ENCODE results near the gene TNK1. TPM values are rescaled to one million over a fixed set of nuclear protein-coding genes. Genes with fewer than 3 reads are reported as not detected.

TNK1 gene
- total RNA-seq, 2 donors from 2014 or later = 11.0 to 11.7 TPM

- H3K4me1 Mint-ChIP-seq = peaks cover 16% of the 10 kb centered on the region
These were observed 26.8 kb downstream of the TNK1 start, which contains the start of gene NLGN2 for GRCh38 chr17:7407485-7408251. NLGN2 (plus strand) TSS chr17:7407845; CDS start chr17:7408256, 411 bp downstream.

DNA sequence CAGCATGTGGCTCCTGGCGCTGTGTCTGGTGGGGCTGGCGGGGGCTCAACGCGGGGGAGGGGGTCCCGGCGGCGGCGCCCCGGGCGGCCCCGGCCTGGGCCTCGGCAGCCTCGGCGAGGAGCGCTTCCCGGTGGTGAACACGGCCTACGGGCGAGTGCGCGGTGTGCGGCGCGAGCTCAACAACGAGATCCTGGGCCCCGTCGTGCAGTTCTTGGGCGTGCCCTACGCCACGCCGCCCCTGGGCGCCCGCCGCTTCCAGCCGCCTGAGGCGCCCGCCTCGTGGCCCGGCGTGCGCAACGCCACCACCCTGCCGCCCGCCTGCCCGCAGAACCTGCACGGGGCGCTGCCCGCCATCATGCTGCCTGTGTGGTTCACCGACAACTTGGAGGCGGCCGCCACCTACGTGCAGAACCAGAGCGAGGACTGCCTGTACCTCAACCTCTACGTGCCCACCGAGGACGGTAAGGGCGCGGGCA, 27.4 kb downstream of the TNK1 start:
- peaks cover 24% of the 10 kb centered on the region for H3K36me3 ChIP-seq (ENCODE audit: control insufficient read depth, insufficient read depth, low read length)
- peaks cover 10% of the 10 kb centered on the region for H3K4me1 Mint-ChIP-seq
- H3K27me3 Mint-ChIP-seq (ENCODE audit: insufficient read depth) = peaks cover 16% of the 10 kb centered on the region
- no peaks in the 10 kb centered on the region for H3K27me3 ChIP-seq (ENCODE audit: control insufficient read depth, insufficient read depth, low read length, poor library complexity, severe bottlenecking)
- H3K4me3 ChIP-seq (ENCODE audit: low read length) = no peak overlapping the region
- no peak overlapping the region for H3K27ac ChIP-seq (ENCODE audit: low read depth, low read length)
- peaks cover 27% of the 10 kb centered on the region for H3K36me3 Mint-ChIP-seq (ENCODE audit: low read depth)
- H3K27ac Mint-ChIP-seq = no peak overlapping the region
- H3K9ac ChIP-seq (ENCODE audit: extremely low read depth, low read length, poor library complexity, severe bottlenecking) = no peak overlapping the region
- H3K4me1 ChIP-seq (ENCODE audit: control insufficient read depth, insufficient read depth, low read length) = no peaks in the 10 kb centered on the region
- H3K4me3 Mint-ChIP-seq = peak overlapping the region; percentile 42
- DNase-seq = peak; percentile 70
- TF ChIP-seq, protein P1, sequence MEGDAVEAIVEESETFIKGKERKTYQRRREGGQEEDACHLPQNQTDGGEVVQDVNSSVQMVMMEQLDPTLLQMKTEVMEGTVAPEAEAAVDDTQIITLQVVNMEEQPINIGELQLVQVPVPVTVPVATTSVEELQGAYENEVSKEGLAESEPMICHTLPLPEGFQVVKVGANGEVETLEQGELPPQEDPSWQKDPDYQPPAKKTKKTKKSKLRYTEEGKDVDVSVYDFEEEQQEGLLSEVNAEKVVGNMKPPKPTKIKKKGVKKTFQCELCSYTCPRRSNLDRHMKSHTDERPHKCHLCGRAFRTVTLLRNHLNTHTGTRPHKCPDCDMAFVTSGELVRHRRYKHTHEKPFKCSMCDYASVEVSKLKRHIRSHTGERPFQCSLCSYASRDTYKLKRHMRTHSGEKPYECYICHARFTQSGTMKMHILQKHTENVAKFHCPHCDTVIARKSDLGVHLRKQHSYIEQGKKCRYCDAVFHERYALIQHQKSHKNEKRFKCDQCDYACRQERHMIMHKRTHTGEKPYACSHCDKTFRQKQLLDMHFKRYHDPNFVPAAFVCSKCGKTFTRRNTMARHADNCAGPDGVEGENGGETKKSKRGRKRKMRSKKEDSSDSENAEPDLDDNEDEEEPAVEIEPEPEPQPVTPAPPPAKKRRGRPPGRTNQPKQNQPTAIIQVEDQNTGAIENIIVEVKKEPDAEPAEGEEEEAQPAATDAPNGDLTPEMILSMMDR (conservative IDR thresholded peaks at IDR 0.05) = no peak
- no peaks in the 10 kb centered on the region for H3K9me3 ChIP-seq (ENCODE audit: control insufficient read depth, low read length)
- 89 to 96% methylated on average over 30 to 58 of the region's 58 CpGs for WGBS, 2 experiments (ENCODE audit: insufficient coverage in 1 of 2, insufficient read length in 1 of 2)
- H3K9me3 Mint-ChIP-seq = no peaks in the 10 kb centered on the region

More at GRCh38 chr17:7407485-7408251, 26.8 kb downstream of the TNK1 start, which contains the start of gene NLGN2:
- H3K4me3 ChIP-seq (ENCODE audit: low read length) = no peak within 1 kb of the TSS
- no peak for DNase-seq
- peaks cover 16% of the 10 kb centered on the region for H3K27me3 Mint-ChIP-seq (ENCODE audit: insufficient read depth)
- H3K9ac ChIP-seq (ENCODE audit: extremely low read depth, low read length, poor library complexity, severe bottlenecking) = no peak within 1 kb of the TSS
- no peaks in the 10 kb centered on the region for H3K4me1 ChIP-seq (ENCODE audit: control insufficient read depth, insufficient read depth, low read length)
- peak within 1 kb of the TSS; percentile 42 for H3K4me3 Mint-ChIP-seq
- 89 to 100% methylated on average over 1 to 7 of the region's 12 CpGs for WGBS, 2 experiments (ENCODE audit: insufficient coverage in 1 of 2, insufficient read length in 1 of 2)
- no peaks in the 10 kb centered on the region for H3K9me3 Mint-ChIP-seq
- peaks cover 24% of the 10 kb centered on the region for H3K36me3 ChIP-seq (ENCODE audit: control insufficient read depth, insufficient read depth, low read length)
- H3K27ac Mint-ChIP-seq = no peak within 1 kb of the TSS
- no peaks in the 10 kb centered on the region for H3K27me3 ChIP-seq (ENCODE audit: control insufficient read depth, insufficient read depth, low read length, poor library complexity, severe bottlenecking)
- H3K9me3 ChIP-seq (ENCODE audit: control insufficient read depth, low read length) = no peaks in the 10 kb centered on the region
- TF ChIP-seq, protein P1 (conservative IDR thresholded peaks at IDR 0.05) = no peak
- no peak within 1 kb of the TSS for H3K27ac ChIP-seq (ENCODE audit: low read depth, low read length)
- H3K36me3 Mint-ChIP-seq (ENCODE audit: low read depth) = peaks cover 27% of the 10 kb centered on the region

DNA sequence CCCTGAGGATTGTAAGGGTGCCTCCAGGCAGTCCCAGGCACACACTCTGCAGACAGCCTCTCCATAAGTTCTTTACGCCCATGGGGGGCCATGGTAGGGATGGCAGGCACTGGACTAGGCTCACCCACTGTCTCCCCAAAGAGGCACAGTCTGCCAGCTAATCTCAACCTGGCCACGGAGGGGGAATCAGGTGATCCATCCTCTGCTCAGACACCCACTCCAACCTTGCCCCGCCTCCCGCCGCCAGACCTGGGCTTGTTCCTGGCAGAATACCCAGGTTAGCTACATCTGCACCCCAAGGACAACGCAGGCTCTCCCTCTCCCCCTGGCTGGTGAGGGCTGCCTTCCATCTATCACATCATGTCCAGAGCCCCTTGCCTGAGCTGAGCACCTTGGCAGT, 28.0 kb downstream of the TNK1 start:
- H3K4me3 Mint-ChIP-seq = peak overlapping the region; percentile 29
- Histone ChIP-seq H3K27me3 (ENCODE audit: control insufficient read depth, insufficient read depth, low read length, poor library complexity, severe bottlenecking) (no peaks in the 10 kb centered on the region), H3K9ac (ENCODE audit: extremely low read depth, low read length, poor library complexity, severe bottlenecking) (no peak overlapping the region), H3K27ac (ENCODE audit: low read depth, low read length) (no peak overlapping the region), H3K9me3 (ENCODE audit: control insufficient read depth, low read length) (no peaks in the 10 kb centered on the region), H3K4me1 (ENCODE audit: control insufficient read depth, insufficient read depth, low read length) (no peaks in the 10 kb centered on the region), H3K36me3 (ENCODE audit: control insufficient read depth, insufficient read depth, low read length) (peaks cover 24% of the 10 kb centered on the region), H3K4me3 (ENCODE audit: low read length) (no peak overlapping the region)
- TF ChIP-seq, protein P1 (conservative IDR thresholded peaks at IDR 0.05) = no peak
- H3K9me3 Mint-ChIP-seq = no peaks in the 10 kb centered on the region
- peaks cover 16% of the 10 kb centered on the region for H3K27me3 Mint-ChIP-seq (ENCODE audit: insufficient read depth)
- no peak overlapping the region for H3K27ac Mint-ChIP-seq
- WGBS, 2 experiments (ENCODE audit: insufficient coverage in 1 of 2, insufficient read length in 1 of 2) = 89 to 92% methylated on average over 3 to 6 of the region's 6 CpGs
- peaks cover 10% of the 10 kb centered on the region for H3K4me1 Mint-ChIP-seq
- peaks cover 27% of the 10 kb centered on the region for H3K36me3 Mint-ChIP-seq (ENCODE audit: low read depth)
- DNase-seq = no peak

All from endodermal cell (in vitro differentiated cells).